Activated CD4-positive, alpha-beta T cell treated with anti-CD3 and anti-CD28 coated beads, Interleukin-2, amount 50 U/mL, for 4 hours (primary cell): Measurements from ENCODE around the gene DUSP3.

Experiments used
- DNase-seq, 2 experiments: peaks; one replicate each; pipeline ENCODE4 v3.0.0-alpha.2; 2020

Gene DUSP3

GRCh38 chr17:43722870-43723665 lies 55.7 kb downstream of the DUSP3 start:
- no peak for DNase-seq

GRCh38 chr17:43722269-43722619 lies 56.5 kb downstream of the DUSP3 start:
- DNase-seq, result no peak

DNA sequence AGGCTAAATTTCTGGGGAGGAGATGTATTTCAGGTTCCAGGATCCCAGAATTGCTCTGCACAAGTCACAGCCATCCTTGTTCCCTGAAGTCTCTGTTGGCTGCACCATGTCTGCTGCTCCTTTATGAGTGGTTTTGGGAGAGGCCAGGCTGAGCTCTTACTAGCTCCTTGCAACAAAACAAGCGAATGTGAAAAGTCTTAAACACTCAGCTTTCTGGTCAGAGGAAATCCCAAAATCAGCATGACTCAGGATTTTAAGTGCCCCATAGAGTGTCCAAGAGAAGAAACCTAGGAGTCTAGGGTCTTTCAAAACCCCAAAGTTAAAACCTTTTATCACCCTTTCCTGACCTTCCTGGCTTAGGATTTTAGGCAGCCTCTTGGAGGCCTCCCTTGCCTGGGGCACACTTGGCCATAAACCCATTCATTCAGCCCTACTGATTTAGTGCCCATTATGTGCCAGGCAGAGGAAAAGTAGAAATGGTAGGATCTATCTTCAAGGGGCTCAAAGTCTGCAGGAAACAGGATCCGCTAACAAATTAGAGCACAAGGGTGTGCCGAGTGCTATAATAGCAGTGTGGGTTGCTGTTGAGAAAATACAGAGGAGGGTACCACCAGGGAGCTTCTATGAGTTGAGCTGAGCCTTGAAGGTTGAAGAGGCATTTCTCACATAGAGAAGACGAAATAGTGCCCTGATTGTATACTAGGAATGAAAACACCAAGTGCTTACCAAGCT lies 57.1 kb downstream of the DUSP3 start:
- DNase-seq, result no peak

GRCh38 chr17:43720311-43721060 lies 58.3 kb downstream of the DUSP3 start:
- DNase-seq, result peak; percentile 62 to 67

GRCh38 chr17:43719578-43719977 lies 59.2 kb downstream of the DUSP3 start:
- no peak for DNase-seq

DNA sequence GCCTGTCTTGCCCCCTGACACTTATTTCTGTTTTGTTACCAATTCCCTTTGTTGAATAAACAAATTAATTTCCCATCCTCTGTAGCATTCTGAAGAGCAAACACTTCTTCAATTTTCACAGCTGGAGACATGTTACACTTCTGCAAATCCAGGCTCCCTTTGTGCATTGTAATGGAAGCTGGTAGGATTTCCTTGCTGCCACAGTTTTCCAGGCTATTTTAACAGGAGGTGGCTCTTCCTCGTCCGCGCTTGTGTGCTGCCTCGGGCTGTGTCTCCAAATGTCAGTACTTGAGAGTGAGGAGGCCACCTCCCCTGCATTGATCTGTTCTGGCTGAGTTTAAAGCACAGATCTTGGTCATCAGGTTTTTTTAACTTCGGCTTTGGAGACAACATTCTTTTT lies 60.2 kb downstream of the DUSP3 start:
- DNase-seq, result no peak

DNA sequence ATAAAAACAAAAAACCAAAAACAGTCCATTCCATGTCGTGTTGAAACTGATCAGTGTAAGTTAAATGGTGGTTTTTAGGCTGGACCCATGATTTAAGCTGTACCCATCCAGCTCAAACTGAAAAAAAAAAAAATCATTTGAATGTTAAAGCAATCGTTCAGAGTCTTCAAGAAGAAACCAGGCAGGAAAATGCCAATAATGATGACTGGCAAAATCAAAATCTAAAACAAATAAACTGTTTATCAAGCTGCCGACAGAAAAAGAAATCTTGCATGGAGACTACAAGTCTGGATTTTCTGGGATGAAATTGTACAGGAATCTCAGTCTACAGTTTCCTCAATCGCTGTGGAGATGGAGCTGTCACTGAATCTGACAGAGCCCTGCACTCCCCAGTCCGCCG lies 60.9 kb downstream of the DUSP3 start:
- no peak for DNase-seq
